PC-3 (cell line): ENCODE results near the gene LASP1NB.

Source experiments
- ATAC-seq: fragments of 200-7000 bp; cut with Tn5 transposase; 2 replicates; pipeline ENCODE4 v1.9.1; 2020; ENCODE audit warnings: mild to moderate bottlenecking, moderate library complexity
- BruUV-seq: library from RNA; stranded (reverse); fragments of 400-500 nt; replicated peaks from 2 replicates; lab custom pipeline; 2021; lab: Mats Ljungman, UMichigan
- CTCF ChIA-PET: fragments of 300-600 bp; sonication (Branson Sonifier 250); formaldehyde crosslinking; loops from one replicate; lab custom pipeline; 2022; ENCODE audit warnings: antibody characterized with exemption; lab: Charles Lee
- POLR2A ChIA-PET: fragments of 300-600 bp; sonication (Branson Sonifier 250); formaldehyde crosslinking; loops from one replicate; lab custom pipeline; 2022; ENCODE audit warnings: antibody characterized with exemption; ENCODE audit not compliant: unreplicated experiment; lab: Charles Lee
- DNase-seq: peaks from one replicate; pipeline ENCODE4 v3.0.0-alpha.2; 2015
- H2AFZ ChIP-seq: fragments of 300-600 bp; sonication (generic); 2 replicates; pipeline ENCODE4 v1.6.0; 2016; ENCODE audit warnings: antibody characterized with exemption, low read length
- H3F3A ChIP-seq: fragments of 300-600 bp; sonication (generic); one replicate; pipeline ENCODE4 v1.6.0; 2017; ENCODE audit warnings: antibody characterized with exemption, low read length, control low read depth, mild to moderate bottlenecking; ENCODE audit not compliant: unreplicated experiment
- H3K27ac ChIP-seq: fragments of 300-600 bp; sonication (generic); 2 replicates; pipeline ENCODE4 v1.5.1; 2016; ENCODE audit warnings: mild to moderate bottlenecking, low read length
- H3K27me3 ChIP-seq: fragments of 300-600 bp; sonication (generic); 2 replicates; pipeline ENCODE4 v1.6.1; 2016; ENCODE audit warnings: low read length, mixed read lengths
- H3K36me3 ChIP-seq: fragments of 300-600 bp; sonication (generic); 2 replicates; pipeline ENCODE4 v1.6.1; 2016; ENCODE audit warnings: low read depth, mixed run types, low read length, mixed read lengths
- H3K4me1 ChIP-seq: fragments of 300-600 bp; sonication (generic); 2 replicates; pipeline ENCODE4 v1.5.1; 2016; ENCODE audit warnings: low read length; ENCODE audit not compliant: insufficient read depth
- H3K4me2 ChIP-seq: fragments of 300-600 bp; sonication (generic); 2 replicates; pipeline ENCODE4 v1.6.0; 2016; ENCODE audit warnings: low read length
- H3K4me3 ChIP-seq: fragments of 300-600 bp; sonication (generic); 2 replicates; pipeline ENCODE4 v1.5.1; 2016; ENCODE audit warnings: mild to moderate bottlenecking, low read length, mixed read lengths
- H3K79me2 ChIP-seq: fragments of 300-600 bp; sonication (generic); 2 replicates; pipeline ENCODE4 v1.6.1; 2017; ENCODE audit warnings: low read length, mixed read lengths
- H3K9ac ChIP-seq: fragments of 300-600 bp; sonication (generic); 2 replicates; pipeline ENCODE4 v1.6.0; 2016; ENCODE audit warnings: mild to moderate bottlenecking, low read length
- H3K9me2 ChIP-seq: fragments of 300-600 bp; sonication (generic); replicated peaks from 2 replicates; pipeline ENCODE4 v1.6.1; 2016; ENCODE audit warnings: mixed run types, low read length, mixed read lengths
- H3K9me3 ChIP-seq: fragments of 300-600 bp; sonication (generic); 2 replicates; pipeline ENCODE4 v1.6.1; 2016; ENCODE audit warnings: low read length, mixed read lengths
- H4K20me1 ChIP-seq: fragments of 300-600 bp; sonication (generic); 2 replicates; pipeline ENCODE4 v1.6.1; 2016; ENCODE audit warnings: low read length, mixed read lengths
- EZH2 ChIP-seq: fragments of 300-600 bp; sonication (generic); IDR thresholded peaks from one replicate; pipeline ENCODE4 v1.6.1; 2017; ENCODE audit warnings: antibody characterized with exemption, mild to moderate bottlenecking, low read length; ENCODE audit not compliant: unreplicated experiment
- EZH2phosphoT487 ChIP-seq: fragments of 300-600 bp; sonication (generic); IDR thresholded peaks from 2 replicates; pipeline ENCODE4 v1.6.1; 2018; ENCODE audit warnings: mild to moderate bottlenecking, antibody characterized with exemption, low read length, borderline replicate concordance
- intact Hi-C: fragments of 100-400 bp; cut with micrococcal nuclease; formaldehyde crosslinking; loops from 2 replicates; pipeline ENCODE4 v1.9.0; 2023
- TF ChIP-seq, protein P1 (sequence below): fragments of 300-600 bp; sonication (generic); conservative IDR thresholded peaks from 2 replicates; pipeline ENCODE4 v1.5.1; 2017; ENCODE audit warnings: antibody characterized with exemption, low read depth, mild to moderate bottlenecking, low read length

Gene LASP1NB

DNA sequence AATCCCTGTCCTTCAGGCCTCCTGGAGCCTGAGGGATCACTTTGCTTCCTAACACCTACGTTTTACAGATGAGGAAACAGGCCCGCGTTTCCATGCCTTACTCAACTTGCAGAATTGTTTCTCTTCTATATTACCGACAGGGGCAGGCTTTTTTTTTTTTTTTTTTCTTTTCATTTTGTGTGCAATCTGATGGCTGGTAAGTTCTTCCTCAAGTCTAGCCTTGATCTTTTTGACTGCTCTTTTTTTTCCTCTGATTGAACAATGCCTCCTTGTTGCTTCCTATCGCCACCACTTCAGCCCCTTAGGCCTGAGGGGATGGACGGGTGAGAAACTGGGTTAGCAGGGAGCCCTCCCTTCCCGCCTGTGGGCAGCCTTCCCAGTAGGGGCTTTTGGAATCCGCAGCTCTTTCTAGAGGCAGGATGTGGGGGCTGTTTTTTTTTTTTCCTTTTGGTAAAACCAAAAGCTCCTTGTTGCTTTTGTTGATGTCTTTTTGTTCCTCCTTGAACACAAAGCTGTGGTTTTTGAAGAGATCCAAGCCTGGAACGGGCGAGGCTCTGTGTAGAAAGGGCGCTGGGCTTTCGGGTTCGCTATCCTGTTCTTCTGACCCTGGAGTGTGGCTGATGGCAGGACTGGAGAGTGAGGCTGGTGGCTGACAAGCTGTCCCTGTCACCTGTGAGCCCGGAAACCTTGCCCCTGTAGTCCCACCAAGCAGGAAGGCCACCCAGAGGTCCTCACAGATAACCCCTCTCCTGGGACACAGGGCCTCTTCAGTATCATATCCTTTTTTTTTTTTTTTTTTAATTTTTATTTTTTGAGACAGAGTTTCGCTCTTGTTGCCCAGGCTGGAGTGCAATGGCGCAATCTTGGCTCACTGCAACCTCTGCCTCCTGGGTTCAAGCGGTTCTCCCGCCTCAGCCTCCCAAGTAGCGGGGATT, 41.6 kb upstream of the LASP1NB start:
- ATAC-seq (no peak), DNase-seq (no peak)
- Histone ChIP-seq H3K27me3 (no peaks in the 10 kb centered on the region), H3K79me2 (peaks cover 68% of the 10 kb centered on the region), H3K9ac (no peak overlapping the region), H3K4me2 (no peak overlapping the region), H3K27ac (no peak overlapping the region), H3F3A (no peaks in the 10 kb centered on the region), H4K20me1 (no peaks in the 10 kb centered on the region), H3K9me2 (no peaks in the 10 kb centered on the region), H3K36me3 (peaks cover 10% of the 10 kb centered on the region; the same call in 1 of the 2 replicates), H3K9me3 (no peaks in the 10 kb centered on the region), H3K4me1 (peaks cover 26% of the 10 kb centered on the region), H3K4me3 (no peak overlapping the region), H2AFZ (no peak overlapping the region)
- ChIA-PET CTCF (no interaction called here), POLR2A (no interaction called here)
- BruUV-seq = no TSS peak
- intact Hi-C loops = no loop called here
- TF ChIP-seq, protein P1, sequence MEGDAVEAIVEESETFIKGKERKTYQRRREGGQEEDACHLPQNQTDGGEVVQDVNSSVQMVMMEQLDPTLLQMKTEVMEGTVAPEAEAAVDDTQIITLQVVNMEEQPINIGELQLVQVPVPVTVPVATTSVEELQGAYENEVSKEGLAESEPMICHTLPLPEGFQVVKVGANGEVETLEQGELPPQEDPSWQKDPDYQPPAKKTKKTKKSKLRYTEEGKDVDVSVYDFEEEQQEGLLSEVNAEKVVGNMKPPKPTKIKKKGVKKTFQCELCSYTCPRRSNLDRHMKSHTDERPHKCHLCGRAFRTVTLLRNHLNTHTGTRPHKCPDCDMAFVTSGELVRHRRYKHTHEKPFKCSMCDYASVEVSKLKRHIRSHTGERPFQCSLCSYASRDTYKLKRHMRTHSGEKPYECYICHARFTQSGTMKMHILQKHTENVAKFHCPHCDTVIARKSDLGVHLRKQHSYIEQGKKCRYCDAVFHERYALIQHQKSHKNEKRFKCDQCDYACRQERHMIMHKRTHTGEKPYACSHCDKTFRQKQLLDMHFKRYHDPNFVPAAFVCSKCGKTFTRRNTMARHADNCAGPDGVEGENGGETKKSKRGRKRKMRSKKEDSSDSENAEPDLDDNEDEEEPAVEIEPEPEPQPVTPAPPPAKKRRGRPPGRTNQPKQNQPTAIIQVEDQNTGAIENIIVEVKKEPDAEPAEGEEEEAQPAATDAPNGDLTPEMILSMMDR = no peak
- TF ChIP-seq EZH2 = no peak
- TF ChIP-seq EZH2phosphoT487 = no peak

DNA sequence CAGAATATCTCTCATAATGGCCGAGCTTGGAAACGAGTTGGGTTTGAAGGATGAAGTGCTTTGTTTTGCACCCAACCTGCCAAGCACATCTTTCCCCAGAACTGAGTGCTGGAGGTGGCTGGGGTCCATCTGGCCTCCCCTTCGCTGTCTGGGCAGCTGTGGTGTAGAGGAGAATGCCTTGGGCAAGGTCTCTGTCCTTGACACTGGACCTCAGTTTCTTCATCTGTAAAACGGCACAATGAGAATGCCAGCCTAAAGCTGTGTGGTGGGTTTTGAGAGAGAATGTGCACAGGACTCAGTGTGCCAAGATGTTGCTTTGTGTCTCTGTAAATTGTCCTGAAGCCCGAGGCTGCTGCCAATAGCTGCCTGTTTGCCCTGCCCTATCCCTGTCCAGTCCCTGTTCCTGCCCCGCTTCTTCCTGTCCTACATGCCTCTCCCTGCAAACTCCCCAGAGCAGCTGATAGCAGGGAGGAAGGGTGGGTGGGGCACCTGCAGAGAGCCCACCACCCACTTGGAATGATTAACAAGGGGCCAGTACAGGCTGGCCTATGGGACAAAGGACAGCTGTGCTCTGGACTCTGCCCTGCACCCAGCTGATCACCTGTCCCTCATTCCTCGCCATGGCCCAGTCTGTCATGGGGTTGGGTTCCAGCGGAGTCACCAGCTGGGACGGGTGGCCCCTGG, 40.2 kb upstream of the LASP1NB start:
- Histone ChIP-seq H3K9me3 (no peaks in the 10 kb centered on the region), H3K9ac (no peak overlapping the region), H3K4me1 (peaks cover 14% of the 10 kb centered on the region), H3K36me3 (peaks cover 10% of the 10 kb centered on the region; the same call in 1 of the 2 replicates), H3K27me3 (no peaks in the 10 kb centered on the region), H3F3A (no peaks in the 10 kb centered on the region), H3K4me3 (no peak overlapping the region), H3K79me2 (peaks cover 67% of the 10 kb centered on the region), H4K20me1 (no peaks in the 10 kb centered on the region), H3K9me2 (no peaks in the 10 kb centered on the region), H3K4me2 (no peak overlapping the region), H3K27ac (no peak overlapping the region), H2AFZ (no peak overlapping the region)
- intact Hi-C loops = no loop called here
- ChIA-PET CTCF (no interaction called here), POLR2A (no interaction called here)
- DNase-seq = no peak
- no peak for ATAC-seq
- no TSS peak for BruUV-seq
- TF ChIP-seq, protein P1 = no peak
- TF ChIP-seq EZH2 (no peak), EZH2phosphoT487 (no peak)
